Measurements from ENCODE around the gene ALAD. TPM values are rescaled to one million over a fixed set of nuclear protein-coding genes. Genes with fewer than 3 reads are reported as not detected.

The ALAD gene
- total RNA-seq, 1 donor: 6.8 TPM

GRCh38 chr9:113349445-113350094 is 51.5 kb downstream of the ALAD start, which contains the start of gene BSPRY:
TSS of gene BSPRY (plus strand) at chr9:113349541. CDS start at chr9:113349580, 39 bp downstream.
- Histone ChIP-seq H3K4me3 (ENCODE audit: low read length) (peak within 1 kb of the TSS; percentile 37), H3K4me1 (ENCODE audit: insufficient read depth, low read length) (peaks cover 22% of the 10 kb centered on the region), H3K9me3 (ENCODE audit: low read depth, low read length) (no peaks in the 10 kb centered on the region), H3K27me3 (ENCODE audit: insufficient read depth, low read length) (peaks cover 10% of the 10 kb centered on the region)

GRCh38 chr9:113349066-113349444 is 52.0 kb downstream of the ALAD start:
- H3K27me3 ChIP-seq (ENCODE audit: insufficient read depth, low read length): peaks cover 10% of the 10 kb centered on the region
- peak overlapping the region; percentile 37 for H3K4me3 ChIP-seq (ENCODE audit: low read length)
- H3K9me3 ChIP-seq (ENCODE audit: low read depth, low read length): no peaks in the 10 kb centered on the region
- H3K4me1 ChIP-seq (ENCODE audit: insufficient read depth, low read length): peaks cover 22% of the 10 kb centered on the region

- peaks cover 22% of the 10 kb centered on the region for H3K4me1 ChIP-seq (ENCODE audit: insufficient read depth, low read length)
- H3K9me3 ChIP-seq (ENCODE audit: low read depth, low read length): no peaks in the 10 kb centered on the region
- H3K27me3 ChIP-seq (ENCODE audit: insufficient read depth, low read length): peaks cover 10% of the 10 kb centered on the region
- H3K4me3 ChIP-seq (ENCODE audit: low read length): no peak overlapping the region
Observed at GRCh38 chr9:113348437-113348836, 52.6 kb downstream of the ALAD start.

- peaks cover 16% of the 10 kb centered on the region for H3K4me1 ChIP-seq (ENCODE audit: insufficient read depth, low read length)
- no peak overlapping the region for H3K4me3 ChIP-seq (ENCODE audit: low read length)
- H3K9me3 ChIP-seq (ENCODE audit: low read depth, low read length): no peaks in the 10 kb centered on the region
- H3K27me3 ChIP-seq (ENCODE audit: insufficient read depth, low read length): peaks cover 10% of the 10 kb centered on the region
Observed at GRCh38 chr9:113345671-113346070, 55.4 kb downstream of the ALAD start.

- Histone ChIP-seq H3K9me3 (ENCODE audit: low read depth, low read length) (no peaks in the 10 kb centered on the region), H3K27me3 (ENCODE audit: insufficient read depth, low read length) (peaks cover 9% of the 10 kb centered on the region), H3K4me1 (ENCODE audit: insufficient read depth, low read length) (peaks cover 16% of the 10 kb centered on the region)
Observed at GRCh38 chr9:113345190-113345589, 55.9 kb downstream of the ALAD start.

GRCh38 chr9:113343732-113344231 is 57.3 kb downstream of the ALAD start:
- Histone ChIP-seq H3K27me3 (ENCODE audit: insufficient read depth, low read length) (peaks cover under 1% of the 10 kb centered on the region), H3K9me3 (ENCODE audit: low read depth, low read length) (no peaks in the 10 kb centered on the region), H3K4me3 (ENCODE audit: low read length) (no peak overlapping the region), H3K4me1 (ENCODE audit: insufficient read depth, low read length) (peaks cover 14% of the 10 kb centered on the region)

More at GRCh38 chr9:113345190-113345589, 55.9 kb downstream of the ALAD start:
- H3K4me3 ChIP-seq (ENCODE audit: low read length): no peak overlapping the region

GRCh38 chr9:113341712-113342410 is 59.2 kb downstream of the ALAD start:
- Histone ChIP-seq H3K27me3 (ENCODE audit: insufficient read depth, low read length) (no peaks in the 10 kb centered on the region), H3K4me3 (ENCODE audit: low read length) (no peak overlapping the region), H3K9me3 (ENCODE audit: low read depth, low read length) (no peaks in the 10 kb centered on the region), H3K4me1 (ENCODE audit: insufficient read depth, low read length) (peaks cover 14% of the 10 kb centered on the region)

GRCh38 chr9:113340011-113340699 is 60.9 kb downstream of the ALAD start, which contains the start of gene WDR31:
TSS of gene WDR31 (minus strand) at chr9:113340275. CDS start at chr9:113332022, 8,253 bp downstream.
- Histone ChIP-seq H3K27me3 (ENCODE audit: insufficient read depth, low read length) (no peaks in the 10 kb centered on the region), H3K9me3 (ENCODE audit: low read depth, low read length) (no peaks in the 10 kb centered on the region), H3K4me3 (ENCODE audit: low read length) (peak within 1 kb of the TSS; percentile 76), H3K4me1 (ENCODE audit: insufficient read depth, low read length) (peaks cover 14% of the 10 kb centered on the region)

GRCh38 chr9:113337714-113338113 is 63.4 kb downstream of the ALAD start:
- Histone ChIP-seq H3K27me3 (ENCODE audit: insufficient read depth, low read length) (no peaks in the 10 kb centered on the region), H3K4me1 (ENCODE audit: insufficient read depth, low read length) (peaks cover 14% of the 10 kb centered on the region), H3K4me3 (ENCODE audit: low read length) (no peak overlapping the region), H3K9me3 (ENCODE audit: low read depth, low read length) (no peaks in the 10 kb centered on the region)

Other genes starting within 250 kb of the ALAD start
- 15.4 TPM for gene FKBP15, start 180.0 kb downstream of the ALAD start, total RNA-seq
- 8.0 TPM for gene SLC31A1, start 179.7 kb downstream of the ALAD start, total RNA-seq
- 13.2 TPM for gene CDC26, start 125.7 kb downstream of the ALAD start, total RNA-seq
- 15.4 TPM for gene PRPF4, start 125.6 kb downstream of the ALAD start, total RNA-seq
- not detected for gene RNF183, start 97.9 kb downstream of the ALAD start, total RNA-seq
- 0.21 TPM for gene WDR31, start 61.0 kb downstream of the ALAD start, total RNA-seq
- 0.42 TPM for gene BSPRY, start 51.7 kb downstream of the ALAD start, total RNA-seq
- 8.6 TPM for gene HDHD3, start 24.3 kb downstream of the ALAD start, total RNA-seq
- gene POLE3, start 9.4 kb upstream of the ALAD start, total RNA-seq: 74.1 TPM
- gene C9orf43, start 9.5 kb upstream of the ALAD start, total RNA-seq: 0.21 TPM
- 15.4 TPM for gene RGS3, start 62.4 kb upstream of the ALAD start, total RNA-seq

Measured in mononuclear cell (primary cell).